NCI-H146 (cell line): Measurements from ENCODE around the gene AMOTL1.
A peak's percentile ranks its signal among the peaks of the same experiment; 100 is the strongest.

Source experiments
- DNase-seq: peaks from one replicate; lab custom pipeline; 2025; lab: John Stamatoyannopoulos, UW

Gene AMOTL1

GRCh38 chr11:94741022-94741679 lies 27.0 kb upstream of the AMOTL1 start:
- peak; percentile 69 for DNase-seq

GRCh38 chr11:94742665-94743064 lies 25.5 kb upstream of the AMOTL1 start:
- no peak for DNase-seq

- peak; percentile 23 for DNase-seq
These were observed 21.4 kb upstream of the AMOTL1 start for GRCh38 chr11:94746721-94747120.

- DNase-seq, result no peak
These were observed 21.0 kb upstream of the AMOTL1 start for GRCh38 chr11:94747146-94747545.

GRCh38 chr11:94747601-94748041 lies 20.5 kb upstream of the AMOTL1 start:
- DNase-seq, result no peak

GRCh38 chr11:94749369-94749768 lies 18.8 kb upstream of the AMOTL1 start:
- no peak for DNase-seq

GRCh38 chr11:94750319-94751217 lies 17.6 kb upstream of the AMOTL1 start:
- DNase-seq, result no peak

- no peak for DNase-seq
These were observed 16.9 kb upstream of the AMOTL1 start for GRCh38 chr11:94751218-94751609.

GRCh38 chr11:94751786-94752185 lies 16.4 kb upstream of the AMOTL1 start:
- DNase-seq, result no peak

- no peak for DNase-seq
These were observed 14.5 kb upstream of the AMOTL1 start for GRCh38 chr11:94753630-94754029.

GRCh38 chr11:94754335-94754734 lies 13.8 kb upstream of the AMOTL1 start:
- DNase-seq, result no peak

GRCh38 chr11:94754819-94755218 lies 13.3 kb upstream of the AMOTL1 start:
- DNase-seq, result no peak

GRCh38 chr11:94755494-94755893 lies 12.7 kb upstream of the AMOTL1 start:
- DNase-seq, result no peak

GRCh38 chr11:94757037-94757735 lies 11.0 kb upstream of the AMOTL1 start:
- DNase-seq, result no peak

- peak; percentile 36 for DNase-seq
These were observed 9.5 kb upstream of the AMOTL1 start for GRCh38 chr11:94758666-94759065.

- DNase-seq, result no peak
These were observed 8.6 kb upstream of the AMOTL1 start for GRCh38 chr11:94759522-94759921.

GRCh38 chr11:94760296-94760695 lies 7.9 kb upstream of the AMOTL1 start:
- DNase-seq, result no peak

- DNase-seq, result peak; percentile 22
These were observed 5.9 kb upstream of the AMOTL1 start for GRCh38 chr11:94762208-94762607.

GRCh38 chr11:94762995-94763394 lies 5.2 kb upstream of the AMOTL1 start:
- DNase-seq, result no peak

- DNase-seq, result no peak
These were observed 1.4 kb upstream of the AMOTL1 start for GRCh38 chr11:94766713-94767206.

- DNase-seq, result no peak
These were observed 865 bp upstream of the AMOTL1 start for GRCh38 chr11:94767291-94767690.
